Measurements from ENCODE around the gene BRIX1.

BRIX1 gene

GRCh38 chr5:34895641-34896419 lies 19.7 kb upstream of the BRIX1 start:
- no peak for TF ChIP-seq CTCF (IDR thresholded peaks at IDR 0.05; ENCODE audit: low read depth, low read length)
- H3K4me3 ChIP-seq (replicated peaks in 1 of 2; ENCODE audit: low read depth in 2 of 2, low read length in 2 of 2), result no peak overlapping the region
- peak; percentile 40 to 48 for DNase-seq (ENCODE audit: low read depth in 2 of 2)

GRCh38 chr5:34897646-34898045 lies 17.9 kb upstream of the BRIX1 start:
- no peak for DNase-seq (ENCODE audit: low read depth in 2 of 2)
- no peak overlapping the region for H3K4me3 ChIP-seq (replicated peaks in 1 of 2; ENCODE audit: low read depth in 2 of 2, low read length in 2 of 2)
- no peak for TF ChIP-seq CTCF (IDR thresholded peaks at IDR 0.05; ENCODE audit: low read depth, low read length)

- peak; percentile 82 to 84 for DNase-seq (ENCODE audit: low read depth in 2 of 2)
- TF ChIP-seq CTCF (IDR thresholded peaks at IDR 0.05; ENCODE audit: low read depth, low read length), result peak; percentile 90
- no peak overlapping the region for H3K4me3 ChIP-seq (replicated peaks in 1 of 2; ENCODE audit: low read depth in 2 of 2, low read length in 2 of 2)
Measured at GRCh38 chr5:34898258-34898895, 17.1 kb upstream of the BRIX1 start.

- no peak overlapping the region for H3K4me3 ChIP-seq (replicated peaks in 1 of 2; ENCODE audit: low read depth in 2 of 2, low read length in 2 of 2)
- no peak for DNase-seq (ENCODE audit: low read depth in 2 of 2)
- no peak for TF ChIP-seq CTCF (IDR thresholded peaks at IDR 0.05; ENCODE audit: low read depth, low read length)
Measured at GRCh38 chr5:34899066-34899465, 16.4 kb upstream of the BRIX1 start.

- TF ChIP-seq CTCF (IDR thresholded peaks at IDR 0.05; ENCODE audit: low read depth, low read length), result no peak
- DNase-seq (ENCODE audit: low read depth in 2 of 2), result no peak
- H3K4me3 ChIP-seq (replicated peaks in 1 of 2; ENCODE audit: low read depth in 2 of 2, low read length in 2 of 2), result no peak overlapping the region
Measured at GRCh38 chr5:34900652-34901051, 14.9 kb upstream of the BRIX1 start.

GRCh38 chr5:34903260-34903659 lies 12.3 kb upstream of the BRIX1 start:
- TF ChIP-seq CTCF (IDR thresholded peaks at IDR 0.05; ENCODE audit: low read depth, low read length), result no peak
- no peak overlapping the region for H3K4me3 ChIP-seq (replicated peaks in 1 of 2; ENCODE audit: low read depth in 2 of 2, low read length in 2 of 2)
- no peak for DNase-seq (ENCODE audit: low read depth in 2 of 2)
